GM23338 (cell line): ENCODE data around the gene COL9A3. TPM values are rescaled to one million over a fixed set of nuclear protein-coding genes. Genes with fewer than 3 reads are reported as not detected.

ENCODE experiments used
- ATAC-seq: fragments of 200-7000 bp; cut with Tn5 transposase; 3 replicates; pipeline ENCODE4 v1.9.1; 2020
- DNase-seq: peaks from one replicate; pipeline ENCODE4 v3.0.0-alpha.2; 2015; ENCODE audit warnings: low spot score
- H2AFZ ChIP-seq: fragments of 200-600 bp; sonication (generic); 2 replicates; pipeline ENCODE4 v1.8.0; 2016; ENCODE audit warnings: antibody characterized with exemption, mild to moderate bottlenecking, moderate library complexity
- H3F3A ChIP-seq: fragments of 200-600 bp; sonication (generic); replicated peaks from 2 replicates; pipeline ENCODE4 v1.8.0; 2017; ENCODE audit warnings: antibody characterized with exemption, mixed run types, low read depth
- H3K27ac ChIP-seq: fragments of 200-600 bp; sonication (generic); 2 replicates; pipeline ENCODE4 v1.6.1; 2016; ENCODE audit warnings: low read depth
- H3K27me3 ChIP-seq: fragments of 200-600 bp; sonication (generic); 2 replicates; pipeline ENCODE4 v1.8.0; 2016; ENCODE audit warnings: mild to moderate bottlenecking, mixed run types, moderate library complexity; ENCODE audit not compliant: insufficient read depth
- H3K36me3 ChIP-seq: fragments of 200-600 bp; sonication (generic); 2 replicates; pipeline ENCODE4 v1.8.0; 2016; ENCODE audit warnings: mild to moderate bottlenecking; ENCODE audit not compliant: insufficient read depth
- H3K4me1 ChIP-seq: fragments of 200-600 bp; sonication (generic); 2 replicates; pipeline ENCODE4 v1.8.0; 2016; ENCODE audit warnings: mild to moderate bottlenecking, moderate library complexity; ENCODE audit not compliant: insufficient read depth
- H3K4me2 ChIP-seq: fragments of 200-600 bp; sonication (generic); 2 replicates; pipeline ENCODE4 v1.7.1; 2017; ENCODE audit warnings: mixed run types
- H3K4me3 ChIP-seq: fragments of 200-600 bp; sonication (generic); 2 replicates; pipeline ENCODE4 v1.6.1; 2016; ENCODE audit warnings: mixed run types
- H3K79me2 ChIP-seq: fragments of 200-600 bp; sonication (generic); replicated peaks from 2 replicates; pipeline ENCODE4 v1.8.0; 2017; ENCODE audit warnings: mild to moderate bottlenecking; ENCODE audit not compliant: insufficient read depth
- H3K9me2 ChIP-seq: fragments of 200-600 bp; sonication (generic); 2 replicates; pipeline ENCODE4 v1.8.0; 2017; ENCODE audit not compliant: insufficient read depth
- H4K20me1 ChIP-seq: fragments of 200-600 bp; sonication (generic); replicated peaks from 2 replicates; pipeline ENCODE4 v1.8.0; 2017; ENCODE audit warnings: mild to moderate bottlenecking; ENCODE audit not compliant: insufficient read depth
- H3K27ac Mint-ChIP-seq: 2 replicates; pipeline ENCODE4 v1.8.0; 2020; ENCODE audit warnings: inconsistent platforms, mild to moderate bottlenecking, moderate library complexity, mixed read lengths
- H3K27me3 Mint-ChIP-seq: 3 replicates; pipeline ENCODE4 v1.8.0; 2022; ENCODE audit warnings: low read depth, mild to moderate bottlenecking, moderate library complexity, mixed read lengths, inconsistent platforms; ENCODE audit not compliant: insufficient read depth, poor library complexity
- H3K36me3 Mint-ChIP-seq: 3 replicates; pipeline ENCODE4 v1.8.0; 2021; ENCODE audit warnings: low read depth, mild to moderate bottlenecking, inconsistent platforms, moderate library complexity, mixed read lengths
- H3K4me1 Mint-ChIP-seq: 3 replicates; pipeline ENCODE4 v1.8.0; 2020; ENCODE audit warnings: mild to moderate bottlenecking, inconsistent platforms, mixed read lengths
- H3K4me3 Mint-ChIP-seq: 3 replicates; pipeline ENCODE4 v1.8.0; 2021; ENCODE audit warnings: moderate library complexity, mild to moderate bottlenecking, inconsistent platforms, mixed read lengths
- H3K9me3 Mint-ChIP-seq: 3 replicates; pipeline ENCODE4 v1.8.0; 2020; ENCODE audit warnings: moderate library complexity, mild to moderate bottlenecking, inconsistent platforms, mixed read lengths
- CREB1 ChIP-seq: fragments of 250-450 bp; sonication (Bioruptor Pico); IDR thresholded peaks from 2 replicates; pipeline ENCODE4 v1.5.0; 2020; ENCODE audit warnings: low read depth, mild to moderate bottlenecking, moderate library complexity
- EZH2 ChIP-seq: fragments of 200-600 bp; sonication (generic); IDR thresholded peaks from one replicate; pipeline ENCODE4 v1.8.0; 2017; ENCODE audit warnings: antibody characterized with exemption, mild to moderate bottlenecking, low read depth; ENCODE audit not compliant: unreplicated experiment
- EZH2phosphoT487 ChIP-seq: fragments of 200-600 bp; sonication (generic); IDR thresholded peaks from one replicate; pipeline ENCODE4 v1.8.1; 2018; ENCODE audit warnings: antibody characterized with exemption; ENCODE audit not compliant: unreplicated experiment
- JUNB ChIP-seq: IDR thresholded peaks from one replicate; pipeline ENCODE4 v1.6.1; 2016; ENCODE audit warnings: antibody characterized with exemption; ENCODE audit not compliant: unreplicated experiment
- NANOG ChIP-seq: IDR thresholded peaks from 2 replicates; pipeline ENCODE4 v1.6.1; 2016; ENCODE audit warnings: antibody characterized with exemption, borderline replicate concordance
- POLR2AphosphoS5 ChIP-seq: IDR thresholded peaks from 2 replicates; pipeline ENCODE4 v1.6.1; 2016; ENCODE audit warnings: antibody characterized with exemption, low read depth
- STAT1 ChIP-seq: IDR thresholded peaks from one replicate; pipeline ENCODE4 v1.6.1; 2016; ENCODE audit warnings: antibody characterized with exemption; ENCODE audit not compliant: unreplicated experiment
- ZNF114 ChIP-seq: fragments of 250-450 bp; sonication (Bioruptor Pico); IDR thresholded peaks from 2 replicates; pipeline ENCODE4 v1.5.0; 2020; ENCODE audit warnings: mild to moderate bottlenecking, moderate library complexity
- ZNF331 ChIP-seq: fragments of 250-450 bp; sonication (Bioruptor Pico); IDR thresholded peaks from 2 replicates; pipeline ENCODE4 v1.5.0; 2020; ENCODE audit warnings: low read depth, mild to moderate bottlenecking, moderate library complexity
- polyA plus RNA-seq: library from polyadenylated mRNA; unstranded; fragments of >200 nt; fragmentation: Nextera tagmentation; extraction: Ambion mirVana; gene quantifications from 2 replicates; pipeline ENCODE4 v1.2.1, GENCODE V29; 2016
- total RNA-seq: library from RNA; depleted of rRNA; stranded (reverse); fragments of >200 nt; shearing (Covaris generic); gene quantifications from 2 replicates; pipeline ENCODE4 v1.2.3, GENCODE V29; 2014
- TF ChIP-seq, protein P1 (sequence below): IDR thresholded peaks from 2 replicates; pipeline ENCODE4 v1.6.1; 2016; ENCODE audit warnings: antibody characterized with exemption
- TF ChIP-seq, protein P2 (sequence below), 2 experiments: fragments of 200-600 bp in 1 of 2; sonication (generic) in 1 of 2; conservative IDR thresholded peaks; 2 replicates each; pipeline versions ENCODE4 v1.5.1 to v1.6.1; 2016 to 2017; ENCODE audit warnings: antibody characterized with exemption in 2 of 2, low read depth in 2 of 2, mild to moderate bottlenecking in 2 of 2, moderate library complexity in 1 of 2

The COL9A3 gene
- total and polyA plus RNA-seq, 2 experiments from 2014 or later = 74.9 to 113 TPM

DNA sequence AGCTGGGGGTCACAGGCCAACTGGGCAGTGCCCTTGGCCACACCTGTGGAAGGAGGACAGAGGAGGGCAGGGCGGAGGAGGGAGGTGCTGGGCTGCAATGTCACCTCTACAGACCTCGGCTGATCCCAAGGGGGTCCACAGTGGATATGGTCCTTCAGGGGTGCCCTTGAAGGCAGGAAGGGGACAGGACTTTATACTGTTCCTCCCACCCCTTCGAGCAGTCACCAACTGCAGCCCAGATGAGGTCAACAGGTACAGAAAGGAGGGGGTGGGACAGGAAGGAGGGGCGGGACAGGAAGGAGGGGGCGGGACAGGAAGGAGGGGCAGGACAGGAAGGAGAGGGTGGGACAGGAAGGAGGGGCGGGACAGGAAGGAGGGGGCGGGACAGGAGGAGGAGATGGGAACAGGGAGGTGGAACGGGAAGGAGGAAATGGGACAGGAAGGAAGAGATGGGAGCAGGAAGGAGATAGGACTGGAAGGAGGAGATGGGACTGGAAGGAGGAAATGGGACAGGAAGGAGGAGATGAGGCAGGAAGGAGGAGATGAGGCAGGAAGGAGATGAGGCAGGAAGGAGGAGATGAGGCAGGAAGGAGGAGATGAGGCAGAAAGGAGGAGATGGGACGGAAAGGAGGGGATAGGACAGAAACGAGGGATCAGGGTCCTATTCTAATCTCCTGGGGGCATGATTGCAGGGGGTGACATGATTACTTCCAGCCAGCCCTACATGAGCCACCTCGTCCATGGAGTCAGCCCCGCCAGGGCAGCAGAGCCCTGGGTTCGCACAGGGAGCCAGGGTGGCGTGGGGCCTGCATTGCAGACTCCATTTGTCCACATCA is 39.9 kb upstream of the COL9A3 start:
- H3K4me1 Mint-ChIP-seq = peaks cover 20% of the 10 kb centered on the region
- peak; percentile 67 for DNase-seq
- TF ChIP-seq, protein P1, sequence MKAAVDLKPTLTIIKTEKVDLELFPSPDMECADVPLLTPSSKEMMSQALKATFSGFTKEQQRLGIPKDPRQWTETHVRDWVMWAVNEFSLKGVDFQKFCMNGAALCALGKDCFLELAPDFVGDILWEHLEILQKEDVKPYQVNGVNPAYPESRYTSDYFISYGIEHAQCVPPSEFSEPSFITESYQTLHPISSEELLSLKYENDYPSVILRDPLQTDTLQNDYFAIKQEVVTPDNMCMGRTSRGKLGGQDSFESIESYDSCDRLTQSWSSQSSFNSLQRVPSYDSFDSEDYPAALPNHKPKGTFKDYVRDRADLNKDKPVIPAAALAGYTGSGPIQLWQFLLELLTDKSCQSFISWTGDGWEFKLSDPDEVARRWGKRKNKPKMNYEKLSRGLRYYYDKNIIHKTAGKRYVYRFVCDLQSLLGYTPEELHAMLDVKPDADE = no peak
- peak; percentile 63 for TF ChIP-seq POLR2AphosphoS5

DNA sequence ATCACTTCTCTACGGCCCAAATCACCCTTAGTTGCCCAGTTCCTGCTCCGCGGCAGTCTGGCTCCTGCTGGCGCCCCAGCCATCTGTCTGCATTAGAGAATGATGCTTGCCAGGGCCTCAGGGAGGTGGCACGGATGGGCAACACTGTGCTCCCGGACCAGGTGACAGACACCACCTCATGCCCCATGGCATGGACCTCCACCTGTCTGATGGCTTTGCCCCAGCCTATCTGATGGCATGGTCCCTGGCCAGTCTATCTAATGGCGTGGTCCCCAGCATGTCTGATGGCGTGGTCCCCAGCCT is 39.4 kb upstream of the COL9A3 start:
- H3K27me3 Mint-ChIP-seq = peaks cover 6% of the 10 kb centered on the region
- ATAC-seq (no peak), DNase-seq (no peak)
- H3K36me3 Mint-ChIP-seq = no peaks in the 10 kb centered on the region
- Histone ChIP-seq H3K36me3 (no peaks in the 10 kb centered on the region), H3K4me3 (no peak overlapping the region), H3K4me2 (no peak overlapping the region), H3K4me1 (no peaks in the 10 kb centered on the region; the same call in 1 of the 2 replicates), H3K9me2 (no peaks in the 10 kb centered on the region), H2AFZ (no peak overlapping the region), H3K27me3 (no peaks in the 10 kb centered on the region), H3F3A (no peaks in the 10 kb centered on the region), H3K27ac (no peak overlapping the region), H4K20me1 (no peaks in the 10 kb centered on the region), H3K79me2 (no peaks in the 10 kb centered on the region)
- no peak overlapping the region for H3K27ac Mint-ChIP-seq
- no peak overlapping the region for H3K4me3 Mint-ChIP-seq
- TF ChIP-seq ZNF331 (CRISPR knock-in tag) = no peak
- no peak for TF ChIP-seq CREB1 (CRISPR knock-in tag)
- TF ChIP-seq POLR2AphosphoS5 = no peak
- TF ChIP-seq, protein P1 = no peak
- H3K9me3 Mint-ChIP-seq = no peaks in the 10 kb centered on the region
- H3K4me1 Mint-ChIP-seq = peaks cover 20% of the 10 kb centered on the region

More for the DNA sequence above, 39.9 kb upstream of the COL9A3 start:
- H3K4me3 Mint-ChIP-seq = peak overlapping the region; percentile 37; the same call in 2 of the 3 replicates
- no peak overlapping the region for H3K4me3 ChIP-seq
- H2AFZ ChIP-seq = no peak overlapping the region
- no peak overlapping the region for H3K27ac ChIP-seq
- H3K79me2 ChIP-seq = no peaks in the 10 kb centered on the region
- H3K27me3 Mint-ChIP-seq = peaks cover 6% of the 10 kb centered on the region
- H3K36me3 Mint-ChIP-seq = no peaks in the 10 kb centered on the region
- ATAC-seq = peak; percentile 41
- no peak overlapping the region for H3K27ac Mint-ChIP-seq
- H3K4me1 ChIP-seq = no peaks in the 10 kb centered on the region; the same call in 1 of the 2 replicates
- H3K4me2 ChIP-seq = no peak overlapping the region; the same call in 1 of the 2 replicates
- no peaks in the 10 kb centered on the region for H3F3A ChIP-seq
- no peaks in the 10 kb centered on the region for H4K20me1 ChIP-seq
- no peaks in the 10 kb centered on the region for H3K27me3 ChIP-seq
- H3K9me3 Mint-ChIP-seq = no peaks in the 10 kb centered on the region
- no peaks in the 10 kb centered on the region for H3K9me2 ChIP-seq
- H3K36me3 ChIP-seq = no peaks in the 10 kb centered on the region

DNA sequence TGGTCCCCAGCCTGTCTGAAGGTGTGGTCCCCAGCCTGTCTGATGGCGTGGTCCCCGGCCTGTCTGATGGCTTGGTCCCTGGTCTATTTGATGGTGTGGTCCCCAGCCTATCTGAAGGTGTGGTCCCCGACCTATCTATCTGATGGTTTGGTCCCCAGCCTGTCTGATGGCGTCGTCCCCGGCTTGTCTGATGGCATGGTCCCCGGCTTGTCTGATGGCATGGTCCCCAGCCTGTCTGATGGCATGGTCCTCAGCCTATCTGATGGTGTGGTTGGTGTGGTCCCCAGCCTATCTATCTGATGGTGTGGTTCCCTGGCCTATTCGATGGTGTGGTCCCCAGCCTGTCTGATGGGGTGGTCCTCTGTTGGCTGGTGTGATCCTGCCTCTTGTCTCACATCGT is 38.8 kb upstream of the COL9A3 start:
- no peak for ATAC-seq
- no peaks in the 10 kb centered on the region; the same call in 1 of the 2 replicates for H3K4me1 ChIP-seq
- TF ChIP-seq NANOG = no peak
- TF ChIP-seq STAT1 = no peak
- TF ChIP-seq EZH2 = no peak
- TF ChIP-seq, protein P2, sequence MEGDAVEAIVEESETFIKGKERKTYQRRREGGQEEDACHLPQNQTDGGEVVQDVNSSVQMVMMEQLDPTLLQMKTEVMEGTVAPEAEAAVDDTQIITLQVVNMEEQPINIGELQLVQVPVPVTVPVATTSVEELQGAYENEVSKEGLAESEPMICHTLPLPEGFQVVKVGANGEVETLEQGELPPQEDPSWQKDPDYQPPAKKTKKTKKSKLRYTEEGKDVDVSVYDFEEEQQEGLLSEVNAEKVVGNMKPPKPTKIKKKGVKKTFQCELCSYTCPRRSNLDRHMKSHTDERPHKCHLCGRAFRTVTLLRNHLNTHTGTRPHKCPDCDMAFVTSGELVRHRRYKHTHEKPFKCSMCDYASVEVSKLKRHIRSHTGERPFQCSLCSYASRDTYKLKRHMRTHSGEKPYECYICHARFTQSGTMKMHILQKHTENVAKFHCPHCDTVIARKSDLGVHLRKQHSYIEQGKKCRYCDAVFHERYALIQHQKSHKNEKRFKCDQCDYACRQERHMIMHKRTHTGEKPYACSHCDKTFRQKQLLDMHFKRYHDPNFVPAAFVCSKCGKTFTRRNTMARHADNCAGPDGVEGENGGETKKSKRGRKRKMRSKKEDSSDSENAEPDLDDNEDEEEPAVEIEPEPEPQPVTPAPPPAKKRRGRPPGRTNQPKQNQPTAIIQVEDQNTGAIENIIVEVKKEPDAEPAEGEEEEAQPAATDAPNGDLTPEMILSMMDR (conservative IDR thresholded peaks at IDR 0.05; ENCODE audit: low read depth in 2 of 2) = no peak
- TF ChIP-seq, protein P1 = no peak
- no peak for TF ChIP-seq CREB1 (CRISPR knock-in tag)
- TF ChIP-seq ZNF114 (CRISPR knock-in tag) = no peak
- no peak for TF ChIP-seq EZH2phosphoT487
- no peak for TF ChIP-seq JUNB

More for the DNA sequence above, 38.8 kb upstream of the COL9A3 start:
- H3K4me2 ChIP-seq = no peak overlapping the region
- 0 out of 2 replicates have a peak, but pooled peaks cover under 1% of the 10 kb centered on the region for H3F3A ChIP-seq
- no peaks in the 10 kb centered on the region for H3K9me2 ChIP-seq
- no peaks in the 10 kb centered on the region for H3K36me3 ChIP-seq
- H3K9me3 Mint-ChIP-seq = no peaks in the 10 kb centered on the region
- no peaks in the 10 kb centered on the region for H3K79me2 ChIP-seq
- H3K27ac Mint-ChIP-seq = no peak overlapping the region
- no peak for DNase-seq
- H3K4me1 Mint-ChIP-seq = peaks cover 18% of the 10 kb centered on the region
- H3K27me3 ChIP-seq = no peaks in the 10 kb centered on the region
- no peak overlapping the region for H3K27ac ChIP-seq
- H3K4me3 Mint-ChIP-seq = no peak overlapping the region
- H4K20me1 ChIP-seq = no peaks in the 10 kb centered on the region
- peaks cover 7% of the 10 kb centered on the region for H3K27me3 Mint-ChIP-seq
- no peaks in the 10 kb centered on the region for H3K36me3 Mint-ChIP-seq
- H3K4me3 ChIP-seq = no peak overlapping the region
- H2AFZ ChIP-seq = no peak overlapping the region
